HCT116 (cell line): ENCODE data around the gene MGAT4A. TPM values are rescaled to one million over a fixed set of nuclear protein-coding genes. Genes with fewer than 3 reads are reported as not detected.

Experiments
- ATAC-seq: fragments of 200-7000 bp; cut with Tn5 transposase; 2 replicates; pipeline ENCODE4 v1.9.1; 2020; ENCODE audit warnings: mild to moderate bottlenecking, moderate library complexity
- BruUV-seq: library from RNA; stranded (reverse); fragments of 400-500 nt; replicated peaks from 2 replicates; lab custom pipeline; 2021; lab: Mats Ljungman, UMichigan
- CTCF ChIA-PET: fragments of 300-600 bp; sonication (Branson Sonifier 250); formaldehyde crosslinking; loops from one replicate; lab custom pipeline; 2021; ENCODE audit warnings: antibody characterized with exemption; lab: Charles Lee
- POLR2A ChIA-PET: fragments of 300-600, 350-600 bp; sonication (Branson Sonifier 250); formaldehyde crosslinking; loops from one replicate; lab custom pipeline; 2021; ENCODE audit warnings: antibody characterized with exemption; lab: Charles Lee
- RAD21 ChIA-PET, 2 experiments: fragments of 300-600 bp; sonication (Branson Sonifier 250); formaldehyde crosslinking; loops; one replicate each; lab custom pipeline; 2023; ENCODE audit warnings: low total read pairs in 2 of 2; ENCODE audit not compliant: uncharacterized antibody in 2 of 2, unreplicated experiment in 2 of 2, low non-redundant PET in 1 of 2; lab: Charles Lee
- DNase-seq: peaks from one replicate; pipeline ENCODE4 v3.0.0-alpha.2; 2010; ENCODE audit warnings: low read depth, low spot score
- H2AFZ ChIP-seq: fragments of 200-600 bp; shearing (Covaris generic), sonication (generic); 2 replicates; pipeline ENCODE4 v1.6.1; 2017; ENCODE audit warnings: low read depth, mixed run types, mixed read lengths, antibody characterized with exemption, low read length; ENCODE audit not compliant: poor library complexity, severe bottlenecking
- H3K27ac ChIP-seq: 2 replicates; pipeline ENCODE4 v1.5.1; 2012; ENCODE audit warnings: low read depth, low read length
- H3K27me3 ChIP-seq: fragments of 200-600 bp; sonication (generic); 2 replicates; pipeline ENCODE4 v1.6.1; 2016; ENCODE audit warnings: mixed run types, low read length, mixed read lengths; ENCODE audit not compliant: insufficient read depth
- H3K36me3 ChIP-seq, 2 experiments: fragments of 200-500 bp in 1 of 2; fragments of 200-600 bp in 1 of 2; sonication (Bioruptor generic) in 1 of 2; sonication (generic) in 1 of 2; 2 replicates each; pipeline versions ENCODE4 v1.5.1 to v1.6.1; 2014 to 2016; ENCODE audit warnings: low read length in 2 of 2, inconsistent platforms in 1 of 2, mixed read lengths in 1 of 2, mixed run types in 1 of 2; ENCODE audit not compliant: insufficient read depth in 2 of 2, control insufficient read depth in 1 of 2
- H3K4me1 ChIP-seq, 2 experiments: fragments of 200-600 bp in 1 of 2; sonication (generic) in 1 of 2; 2 replicates each; pipeline versions ENCODE4 v1.5.1 to v1.6.1; 2012 to 2017; ENCODE audit warnings: low read length in 2 of 2, inconsistent platforms in 1 of 2, mild to moderate bottlenecking in 1 of 2, mixed read lengths in 1 of 2, mixed run types in 1 of 2, moderate library complexity in 1 of 2; ENCODE audit not compliant: insufficient read depth in 2 of 2, control insufficient read depth in 1 of 2
- H3K4me2 ChIP-seq: fragments of 200-600 bp; sonication (generic); 2 replicates; pipeline ENCODE4 v1.6.1; 2017; ENCODE audit warnings: mixed run types, low read length, mixed read lengths
- H3K4me3 ChIP-seq, 2 experiments: fragments of 200-600 bp in 1 of 2; sonication (generic) in 1 of 2; replicated peaks in 1 of 2; 2 replicates each; pipeline ENCODE4 v1.5.1; 2011 to 2016; ENCODE audit warnings: low read length in 2 of 2, control low read depth in 1 of 2, low read depth in 1 of 2, mild to moderate bottlenecking in 1 of 2, mixed read lengths in 1 of 2, mixed run types in 1 of 2
- H3K79me2 ChIP-seq: fragments of 200-600 bp; sonication (generic); 2 replicates; pipeline ENCODE4 v1.6.1; 2017; ENCODE audit warnings: mild to moderate bottlenecking, mixed run types, low read length, moderate library complexity, mixed read lengths; ENCODE audit not compliant: insufficient read depth
- H3K9ac ChIP-seq: fragments of 200-600 bp; sonication (generic); 2 replicates; pipeline ENCODE4 v1.6.1; 2016; ENCODE audit warnings: low read length, mixed read lengths
- H3K9me2 ChIP-seq: fragments of 200-600 bp; sonication (generic), shearing (Covaris generic); 2 replicates; pipeline ENCODE4 v1.6.1; 2017; ENCODE audit warnings: mixed run types, mild to moderate bottlenecking, moderate library complexity; ENCODE audit not compliant: insufficient read depth
- H3K9me3 ChIP-seq, 2 experiments: fragments of 200-500 bp in 1 of 2; fragments of 200-600 bp in 1 of 2; sonication (Bioruptor generic) in 1 of 2; sonication (generic) in 1 of 2; 2 replicates each; pipeline ENCODE4 v1.6.1; 2014 to 2017; ENCODE audit warnings: low read length in 2 of 2, mixed read lengths in 2 of 2, inconsistent platforms in 1 of 2, low read depth in 1 of 2, mild to moderate bottlenecking in 1 of 2, mixed run types in 1 of 2, moderate library complexity in 1 of 2; ENCODE audit not compliant: control insufficient read depth in 1 of 2, insufficient read depth in 1 of 2
- H4K20me1 ChIP-seq: fragments of 200-600 bp; sonication (generic), shearing (Covaris generic); 2 replicates; pipeline ENCODE4 v1.6.1; 2017; ENCODE audit warnings: mixed run types, mild to moderate bottlenecking, moderate library complexity; ENCODE audit not compliant: insufficient read depth
- FOSL1 ChIP-seq: IDR thresholded peaks from 2 replicates; pipeline ENCODE4 v1.6.1; 2012; ENCODE audit warnings: low read depth
- POLR2AphosphoS5 ChIP-seq: IDR thresholded peaks from 2 replicates; pipeline ENCODE4 v1.6.1; 2011; ENCODE audit warnings: mild to moderate bottlenecking, low read depth, low read length, moderate library complexity
- RAD21 ChIP-seq: IDR thresholded peaks from 2 replicates; pipeline ENCODE4 v1.6.1; 2012; ENCODE audit warnings: low read depth, mild to moderate bottlenecking
- SP1 ChIP-seq: IDR thresholded peaks from 2 replicates; pipeline ENCODE4 v1.6.1; 2012; ENCODE audit warnings: low read depth
- ZNF274 ChIP-seq: fragments of 200-500 bp; sonication (Bioruptor generic); IDR thresholded peaks from 2 replicates; pipeline ENCODE4 v1.6.1; 2014; ENCODE audit warnings: mild to moderate bottlenecking, low read depth, low read length, inconsistent platforms
- intact Hi-C: fragments of 100-400 bp; cut with micrococcal nuclease; formaldehyde crosslinking; loops from 2 replicates; pipeline ENCODE4 v1.10.0; 2022
- total RNA-seq: library from RNA; stranded (reverse); gene quantifications from one replicate; pipeline ENCODE4 v1.2.1, GENCODE V29; 2021; ENCODE audit not compliant: unreplicated experiment
- TF ChIP-seq, protein P1 (sequence below), 3 experiments: fragments of 200-600 bp in 1 of 3; sonication (generic) in 1 of 3; IDR thresholded peaks in 2 of 3; conservative IDR thresholded peaks in 1 of 3; 2 replicates each; pipeline ENCODE4 v1.5.1; 2012 to 2017; ENCODE audit warnings: low read depth in 2 of 3, low read length in 2 of 3, antibody characterized with exemption in 1 of 3, borderline replicate concordance in 1 of 3, control low read depth in 1 of 3, mild to moderate bottlenecking in 1 of 3, mixed read lengths in 1 of 3, mixed run types in 1 of 3, moderate library complexity in 1 of 3; ENCODE audit not compliant: insufficient read depth in 1 of 3
- TF ChIP-seq, protein P2 (sequence below): IDR thresholded peaks from 2 replicates; pipeline ENCODE4 v1.6.1; 2012; ENCODE audit warnings: low read depth

Gene MGAT4A
- total RNA-seq, 1 experiment from 2014 or later, result 10.2 TPM

DNA sequence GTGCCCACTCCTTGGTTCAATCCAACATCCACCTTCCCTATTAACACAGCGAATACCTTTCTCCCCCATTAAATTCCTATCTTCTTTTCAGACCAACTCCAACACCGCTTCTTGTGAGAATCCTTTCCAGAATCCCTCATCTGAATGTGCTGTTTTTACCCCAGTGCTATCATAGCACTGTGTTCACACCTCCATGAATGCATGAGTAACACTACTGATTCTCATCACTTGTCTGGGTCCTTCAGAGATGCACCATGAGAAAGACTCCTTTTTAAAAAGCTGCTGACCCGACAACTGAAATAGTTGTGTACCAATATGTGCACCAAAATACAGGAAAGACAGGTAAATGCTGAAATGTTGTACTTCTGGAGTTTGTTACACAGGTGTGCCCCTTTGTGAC, 18.8 kb downstream of the MGAT4A start:
- intact Hi-C loops, result no loop called here
- Histone ChIP-seq H3K4me3 (no peak overlapping the region), H3K4me1 (no peaks in the 10 kb centered on the region), H4K20me1 (no peaks in the 10 kb centered on the region), H3K27ac (no peak overlapping the region), H3K9me2 (no peaks in the 10 kb centered on the region), H3K27me3 (no peaks in the 10 kb centered on the region), H3K36me3 (no peaks in the 10 kb centered on the region), H3K79me2 (no peaks in the 10 kb centered on the region), H2AFZ (no peak overlapping the region), H3K9ac (no peak overlapping the region), H3K4me2 (no peak overlapping the region), H3K9me3 (no peaks in the 10 kb centered on the region)
- TF ChIP-seq, protein P1, sequence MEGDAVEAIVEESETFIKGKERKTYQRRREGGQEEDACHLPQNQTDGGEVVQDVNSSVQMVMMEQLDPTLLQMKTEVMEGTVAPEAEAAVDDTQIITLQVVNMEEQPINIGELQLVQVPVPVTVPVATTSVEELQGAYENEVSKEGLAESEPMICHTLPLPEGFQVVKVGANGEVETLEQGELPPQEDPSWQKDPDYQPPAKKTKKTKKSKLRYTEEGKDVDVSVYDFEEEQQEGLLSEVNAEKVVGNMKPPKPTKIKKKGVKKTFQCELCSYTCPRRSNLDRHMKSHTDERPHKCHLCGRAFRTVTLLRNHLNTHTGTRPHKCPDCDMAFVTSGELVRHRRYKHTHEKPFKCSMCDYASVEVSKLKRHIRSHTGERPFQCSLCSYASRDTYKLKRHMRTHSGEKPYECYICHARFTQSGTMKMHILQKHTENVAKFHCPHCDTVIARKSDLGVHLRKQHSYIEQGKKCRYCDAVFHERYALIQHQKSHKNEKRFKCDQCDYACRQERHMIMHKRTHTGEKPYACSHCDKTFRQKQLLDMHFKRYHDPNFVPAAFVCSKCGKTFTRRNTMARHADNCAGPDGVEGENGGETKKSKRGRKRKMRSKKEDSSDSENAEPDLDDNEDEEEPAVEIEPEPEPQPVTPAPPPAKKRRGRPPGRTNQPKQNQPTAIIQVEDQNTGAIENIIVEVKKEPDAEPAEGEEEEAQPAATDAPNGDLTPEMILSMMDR (IDR thresholded peaks at IDR 0.05 in 2 of 3, conservative IDR thresholded peaks at IDR 0.05 in 1 of 3; ENCODE audit: borderline replicate concordance in 1 of 3, insufficient read depth in 1 of 3, low read depth in 2 of 3, low read length in 2 of 3), result no peak
- TF ChIP-seq, protein P2, sequence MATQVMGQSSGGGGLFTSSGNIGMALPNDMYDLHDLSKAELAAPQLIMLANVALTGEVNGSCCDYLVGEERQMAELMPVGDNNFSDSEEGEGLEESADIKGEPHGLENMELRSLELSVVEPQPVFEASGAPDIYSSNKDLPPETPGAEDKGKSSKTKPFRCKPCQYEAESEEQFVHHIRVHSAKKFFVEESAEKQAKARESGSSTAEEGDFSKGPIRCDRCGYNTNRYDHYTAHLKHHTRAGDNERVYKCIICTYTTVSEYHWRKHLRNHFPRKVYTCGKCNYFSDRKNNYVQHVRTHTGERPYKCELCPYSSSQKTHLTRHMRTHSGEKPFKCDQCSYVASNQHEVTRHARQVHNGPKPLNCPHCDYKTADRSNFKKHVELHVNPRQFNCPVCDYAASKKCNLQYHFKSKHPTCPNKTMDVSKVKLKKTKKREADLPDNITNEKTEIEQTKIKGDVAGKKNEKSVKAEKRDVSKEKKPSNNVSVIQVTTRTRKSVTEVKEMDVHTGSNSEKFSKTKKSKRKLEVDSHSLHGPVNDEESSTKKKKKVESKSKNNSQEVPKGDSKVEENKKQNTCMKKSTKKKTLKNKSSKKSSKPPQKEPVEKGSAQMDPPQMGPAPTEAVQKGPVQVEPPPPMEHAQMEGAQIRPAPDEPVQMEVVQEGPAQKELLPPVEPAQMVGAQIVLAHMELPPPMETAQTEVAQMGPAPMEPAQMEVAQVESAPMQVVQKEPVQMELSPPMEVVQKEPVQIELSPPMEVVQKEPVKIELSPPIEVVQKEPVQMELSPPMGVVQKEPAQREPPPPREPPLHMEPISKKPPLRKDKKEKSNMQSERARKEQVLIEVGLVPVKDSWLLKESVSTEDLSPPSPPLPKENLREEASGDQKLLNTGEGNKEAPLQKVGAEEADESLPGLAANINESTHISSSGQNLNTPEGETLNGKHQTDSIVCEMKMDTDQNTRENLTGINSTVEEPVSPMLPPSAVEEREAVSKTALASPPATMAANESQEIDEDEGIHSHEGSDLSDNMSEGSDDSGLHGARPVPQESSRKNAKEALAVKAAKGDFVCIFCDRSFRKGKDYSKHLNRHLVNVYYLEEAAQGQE, result no peak
- TF ChIP-seq RAD21 (no peak), FOSL1 (no peak), SP1 (no peak), POLR2AphosphoS5 (no peak), ZNF274 (no peak)
- DNase-seq (no peak), ATAC-seq (no peak)
- ChIA-PET RAD21 (no interaction called here), POLR2A (no interaction called here), CTCF (no interaction called here)
- no TSS peak for BruUV-seq
